Esophagus muscularis mucosa (tissue), 4 donors: ENCODE results near the gene KDM6B. TPM values are rescaled to one million over a fixed set of nuclear protein-coding genes. Genes with fewer than 3 reads are reported as not detected.
A peak's percentile ranks its signal among the peaks of the same experiment; 100 is the strongest.

ENCODE experiments used
- DNase-seq: peaks from one replicate; pipeline ENCODE4 v3.0.0-alpha.2; 2017; ENCODE audit errors: extremely low spot score
- H3K27ac ChIP-seq, 4 donors: fragments of 200-600 bp; sonication (generic); replicated peaks in 1 of 4; 1 replicate in 3 of 4; 2 replicates in 1 of 4; pipeline ENCODE4 v1.5.1; 2016 to 2019; ENCODE audit warnings: mild to moderate bottlenecking in 1 of 4
- H3K27me3 ChIP-seq, 4 donors: fragments of 200-600 bp; sonication (generic); one replicate each; pipeline versions ENCODE4 v1.5.1 to v1.6.0; 2016 to 2019
- H3K36me3 ChIP-seq, 4 donors: fragments of 200-600 bp; sonication (generic); one replicate each; pipeline ENCODE4 v1.5.1; 2016 to 2019
- H3K4me1 ChIP-seq, 4 donors: fragments of 200-600 bp; sonication (generic); one replicate each; pipeline ENCODE4 v1.5.1; 2016 to 2019
- H3K4me3 ChIP-seq, 4 donors: fragments of 200-600 bp; sonication (generic); 1 replicate in 2 of 4; 2 replicates in 2 of 4; pipeline ENCODE4 v1.5.1; 2016 to 2019; ENCODE audit warnings: mild to moderate bottlenecking in 4 of 4, moderate library complexity in 1 of 4
- H3K9me3 ChIP-seq, 4 donors: fragments of 200-600 bp; sonication (generic); 1 replicate in 3 of 4; 2 replicates in 1 of 4; pipeline ENCODE4 v1.5.1; 2016 to 2019
- EP300 ChIP-seq: sonication (generic); formaldehyde crosslinking; IDR thresholded peaks from one replicate; pipeline ENCODE4 v1.6.1; 2017; ENCODE audit warnings: antibody characterized with exemption
- POLR2A ChIP-seq: fragments of 450-650 bp; IDR thresholded peaks from one replicate; pipeline ENCODE4 v1.6.1; 2017; ENCODE audit warnings: antibody characterized with exemption, moderate library complexity, mild to moderate bottlenecking, low read depth
- POLR2AphosphoS5 ChIP-seq, 2 donors: sonication (generic); formaldehyde crosslinking; IDR thresholded peaks; one replicate each; pipeline ENCODE4 v1.6.1; 2017; ENCODE audit warnings: antibody characterized with exemption in 2 of 2
- WGBS: methylation state at CpG from one replicate; pipeline ENCODE4 v1.1.5; 2018; 5-methylcytosine and 5-hydroxymethylcytosine counted together
- intact Hi-C: fragments of 100-400 bp; cut with DNase I; formaldehyde crosslinking; loops from one replicate; pipeline ENCODE4 v1.15.1; 2023
- total RNA-seq, 4 donors: library from RNA; depleted of rRNA; stranded (reverse); fragments of >200 nt; gene quantifications; one replicate each; pipeline versions ENCODE4 v1.1.0 to v1.2.1, GENCODE V29; 2016
- TF ChIP-seq, protein P1 (sequence below), 3 experiments: fragments of 200-600 bp in 2 of 3; fragments of 450-650 bp in 1 of 3; sonication (generic) in 2 of 3; IDR thresholded peaks; one replicate each; pipeline ENCODE4 v1.5.1; 2017 to 2019; ENCODE audit warnings: antibody characterized with exemption in 3 of 3, mild to moderate bottlenecking in 2 of 3, moderate library complexity in 1 of 3

The KDM6B gene
- total RNA-seq, 4 donors from 2014 or later, result 10.8 to 101 (median 15.1) TPM

- intact Hi-C loops, result loop anchor here (5.0 kb wide), 1 partner anchor 311 kb away; the partner anchor contains the start of gene PER1
Measured at GRCh38 chr17:7841396-7841914, 7.4 kb downstream of the KDM6B start.

DNA sequence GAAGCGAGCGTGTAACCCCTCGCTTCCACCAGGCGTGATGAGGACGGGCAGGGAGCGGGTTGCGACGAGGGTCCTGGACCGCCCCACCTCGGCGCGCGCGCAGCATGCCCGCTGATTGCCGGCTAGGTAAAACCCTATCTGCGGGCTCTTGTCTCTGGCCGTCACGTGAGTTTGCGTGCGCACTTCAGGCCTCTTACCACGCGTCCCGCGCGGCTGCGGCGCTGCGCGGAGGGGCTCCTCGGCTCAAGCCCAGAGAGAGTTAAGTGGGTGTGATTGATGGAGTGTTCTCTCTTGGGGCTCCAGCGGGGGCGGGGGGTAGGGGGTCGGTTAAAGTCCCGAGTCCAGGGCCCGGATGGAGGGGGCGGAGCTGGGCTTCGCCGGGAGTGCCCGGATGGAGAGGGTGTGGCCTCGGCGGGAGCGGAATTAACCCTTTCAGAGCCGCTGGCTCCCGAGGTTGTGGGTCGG, 7.9 kb downstream of the KDM6B start:
- TF ChIP-seq, protein P1, sequence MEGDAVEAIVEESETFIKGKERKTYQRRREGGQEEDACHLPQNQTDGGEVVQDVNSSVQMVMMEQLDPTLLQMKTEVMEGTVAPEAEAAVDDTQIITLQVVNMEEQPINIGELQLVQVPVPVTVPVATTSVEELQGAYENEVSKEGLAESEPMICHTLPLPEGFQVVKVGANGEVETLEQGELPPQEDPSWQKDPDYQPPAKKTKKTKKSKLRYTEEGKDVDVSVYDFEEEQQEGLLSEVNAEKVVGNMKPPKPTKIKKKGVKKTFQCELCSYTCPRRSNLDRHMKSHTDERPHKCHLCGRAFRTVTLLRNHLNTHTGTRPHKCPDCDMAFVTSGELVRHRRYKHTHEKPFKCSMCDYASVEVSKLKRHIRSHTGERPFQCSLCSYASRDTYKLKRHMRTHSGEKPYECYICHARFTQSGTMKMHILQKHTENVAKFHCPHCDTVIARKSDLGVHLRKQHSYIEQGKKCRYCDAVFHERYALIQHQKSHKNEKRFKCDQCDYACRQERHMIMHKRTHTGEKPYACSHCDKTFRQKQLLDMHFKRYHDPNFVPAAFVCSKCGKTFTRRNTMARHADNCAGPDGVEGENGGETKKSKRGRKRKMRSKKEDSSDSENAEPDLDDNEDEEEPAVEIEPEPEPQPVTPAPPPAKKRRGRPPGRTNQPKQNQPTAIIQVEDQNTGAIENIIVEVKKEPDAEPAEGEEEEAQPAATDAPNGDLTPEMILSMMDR (IDR thresholded peaks at IDR 0.05), result peak in 1 of 3 experiments; percentile 2
- peak; percentile 58 to 71 for TF ChIP-seq POLR2AphosphoS5 (IDR thresholded peaks at IDR 0.05)
- TF ChIP-seq EP300, result no peak
- TF ChIP-seq POLR2A, result no peak
- 0% methylated on average over 14 of the region's 46 CpGs for WGBS
- Histone ChIP-seq H3K4me1 (peaks cover 49 to 88% (median 84%) of the 10 kb centered on the region in 4 donors), H3K36me3 (peaks cover 14 to 27% (median 22%) of the 10 kb centered on the region in 4 donors), H3K9me3 (no peaks in the 10 kb centered on the region), H3K27ac (peak overlapping the region; percentile 97 to 98 (median 98)), H3K27me3 (no peaks in the 10 kb centered on the region), H3K4me3 (peak overlapping the region; percentile 64 to 86 (median 73))
- DNase-seq, result peak; percentile 98
- intact Hi-C loops, result loop anchor here (5.0 kb wide), 1 partner anchor 310 kb away; the partner anchor contains the start of gene PER1

More at GRCh38 chr17:7841396-7841914, 7.4 kb downstream of the KDM6B start:
- Histone ChIP-seq H3K4me1 (peaks cover 54 to 92% (median 88%) of the 10 kb centered on the region in 4 donors), H3K27ac (peak overlapping the region; percentile 97 to 98 (median 98)), H3K4me3 (peak overlapping the region; percentile 64 to 86 (median 73)), H3K36me3 (peaks cover 9 to 22% (median 17%) of the 10 kb centered on the region in 4 donors), H3K27me3 (no peaks in the 10 kb centered on the region), H3K9me3 (no peaks in the 10 kb centered on the region)
- WGBS, result 0% methylated on average over 17 of the region's 34 CpGs
- DNase-seq, result peak; percentile 97
- TF ChIP-seq, protein P1 (IDR thresholded peaks at IDR 0.05), result peak; percentile 18 to 45 (median 34)
- TF ChIP-seq POLR2A (no peak), POLR2AphosphoS5 (IDR thresholded peaks at IDR 0.05) (peak; percentile 48 to 77), EP300 (no peak)

- peaks cover 42 to 88% (median 77%) of the 10 kb centered on the region in 4 donors for H3K4me1 ChIP-seq
Measured at GRCh38 chr17:7842380-7843256, 8.6 kb downstream of the KDM6B start.

GRCh38 chr17:7843257-7843535, 9.2 kb downstream of the KDM6B start:
- H3K36me3 ChIP-seq, result peaks cover 26 to 40% (median 34%) of the 10 kb centered on the region in 4 donors
- no peaks in the 10 kb centered on the region for H3K27me3 ChIP-seq
- H3K4me3 ChIP-seq, result peak overlapping the region; percentile 64 to 86 (median 73)
- TF ChIP-seq EP300 (no peak), POLR2A (no peak), POLR2AphosphoS5 (IDR thresholded peaks at IDR 0.05) (no peak)
- TF ChIP-seq, protein P1 (IDR thresholded peaks at IDR 0.05), result no peak
- peak overlapping the region; percentile 97 to 98 (median 98) for H3K27ac ChIP-seq
- H3K4me1 ChIP-seq, result peaks cover 38 to 83% (median 72%) of the 10 kb centered on the region in 4 donors
- intact Hi-C loops, result loop anchor here (5.0 kb wide), 1 partner anchor 309 kb away; the partner anchor contains the start of gene PER1
- 0% methylated on average over 14 of the region's 17 CpGs for WGBS
- H3K9me3 ChIP-seq, result no peaks in the 10 kb centered on the region
- no peak for DNase-seq

More at GRCh38 chr17:7842380-7843256, 8.6 kb downstream of the KDM6B start:
- under 1% methylated on average over 38 of the region's 47 CpGs for WGBS
- TF ChIP-seq POLR2A (peak; percentile 30), POLR2AphosphoS5 (IDR thresholded peaks at IDR 0.05) (peak; percentile 79 to 87), EP300 (peak; percentile 61)
- TF ChIP-seq, protein P1 (IDR thresholded peaks at IDR 0.05), result no peak
- Histone ChIP-seq H3K27me3 (no peaks in the 10 kb centered on the region), H3K9me3 (no peaks in the 10 kb centered on the region), H3K36me3 (peaks cover 21 to 34% (median 29%) of the 10 kb centered on the region in 4 donors), H3K4me3 (peak overlapping the region; percentile 64 to 86 (median 73)), H3K27ac (peak overlapping the region; percentile 97 to 98 (median 98))
- intact Hi-C loops, result loop anchor here (5.0 kb wide), 1 partner anchor 310 kb away; the partner anchor contains the start of gene PER1
- DNase-seq, result peak; percentile 94
